GM13977 (cell line): ENCODE results near the gene TGM4.

Experiments used
- DNase-seq: peaks from one replicate; pipeline ENCODE4 v3.0.0; 2012; ENCODE audit warnings: low spot score
- CTCF ChIP-seq: IDR thresholded peaks from 2 replicates; pipeline ENCODE4 v1.5.1; 2012; ENCODE audit warnings: mild to moderate bottlenecking, control low read depth; ENCODE audit not compliant: insufficient read depth; ENCODE audit errors: extremely low read depth, missing control alignments
- in situ Hi-C: fragments of 300-500 bp; cut with MboI; formaldehyde crosslinking; loops from one replicate; pipeline ENCODE4 v1.12.0; 2022; ENCODE audit warnings: low sequenced_read_pairs, low pct_unique_long_range_greater_than_20kb, mixed read lengths, inconsistent platforms; ENCODE audit not compliant: unreplicated experiment

Gene TGM4

DNA sequence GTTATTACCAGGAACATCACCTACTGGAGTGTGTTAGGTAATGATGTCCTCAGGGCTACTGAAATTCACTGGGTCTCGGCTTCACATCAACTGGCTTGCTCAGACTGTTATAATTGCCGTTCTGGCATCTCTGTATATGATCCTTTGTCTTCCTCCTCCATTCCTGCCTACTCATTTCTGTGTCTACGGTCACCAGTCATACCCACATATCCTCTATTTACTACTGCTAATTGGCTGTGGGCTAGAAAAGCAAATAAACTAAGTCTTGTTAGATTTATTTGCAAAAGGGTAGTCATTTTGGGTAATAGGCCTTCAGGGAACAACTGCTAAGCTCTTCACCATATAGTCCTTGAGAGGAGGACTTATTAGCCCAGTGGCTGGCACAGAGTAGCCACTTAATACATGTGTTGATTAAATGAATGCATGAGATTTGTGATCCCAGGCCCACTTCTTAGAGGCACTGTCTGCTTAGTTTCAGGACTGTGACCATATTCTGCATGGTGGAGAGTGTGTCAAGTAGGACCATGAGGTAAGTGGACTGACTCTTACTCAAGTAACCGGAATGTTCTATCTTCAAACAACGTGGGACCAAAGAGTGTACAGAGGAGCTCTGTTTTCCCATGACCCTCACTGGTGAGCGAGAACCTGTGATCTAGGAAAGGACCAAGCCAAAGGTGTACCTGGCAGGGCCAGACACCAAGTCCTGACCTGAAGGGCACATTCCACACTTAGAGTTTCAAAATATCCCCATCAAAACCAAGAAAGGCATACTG lies 88.4 kb downstream of the TGM4 start:
- no peak for TF ChIP-seq CTCF
- DNase-seq, result no peak
- in situ Hi-C loops, result no loop called here

GRCh38 chr3:44963571-44964325 lies 89.3 kb downstream of the TGM4 start:
- no peak for TF ChIP-seq CTCF
- in situ Hi-C loops, result no loop called here
- no peak for DNase-seq
